Tibial artery (tissue), 4 donors: ENCODE measurements around the gene TLE5.
A peak's percentile ranks its signal among the peaks of the same experiment; 100 is the strongest.

Experiments
- DNase-seq, 2 donors: peaks; one replicate each; pipeline ENCODE4 v3.0.0-alpha.2; 2019
- H3K27ac ChIP-seq, 2 donors: fragments of 200-600 bp; sonication (generic) in 1 of 2; 1 replicate in 1 of 2; 2 replicates in 1 of 2; pipeline ENCODE4 v1.5.1; 2018 to 2019; ENCODE audit warnings: mild to moderate bottlenecking in 1 of 2
- H3K27me3 ChIP-seq, 2 donors: fragments of 200-600 bp; sonication (generic) in 1 of 2; one replicate each; pipeline versions ENCODE4 v1.5.1 to v1.6.0; 2016 to 2019
- H3K36me3 ChIP-seq, 3 donors: fragments of 200-600 bp; sonication (generic) in 2 of 3; one replicate each; pipeline ENCODE4 v1.5.1; 2016 to 2019; ENCODE audit warnings: mild to moderate bottlenecking in 2 of 3
- H3K4me1 ChIP-seq, 4 donors: fragments of 200-600 bp; sonication (generic) in 2 of 4; 1 replicate in 3 of 4; 2 replicates in 1 of 4; pipeline ENCODE4 v1.5.1; 2016 to 2019
- H3K4me3 ChIP-seq, 2 donors: fragments of 200-600 bp; sonication (generic) in 1 of 2; 1 replicate in 1 of 2; 2 replicates in 1 of 2; pipeline ENCODE4 v1.5.1; 2018 to 2019; ENCODE audit warnings: mild to moderate bottlenecking in 2 of 2
- H3K9me3 ChIP-seq, 3 donors: fragments of 200-600 bp; sonication (generic) in 1 of 3; one replicate each; pipeline ENCODE4 v1.5.1; 2016 to 2019
- intact Hi-C: fragments of 100-400 bp; cut with DNase I; formaldehyde crosslinking; loops from one replicate; pipeline ENCODE4 v1.15.0; 2023; ENCODE audit warnings: low total_unique reads
- TF ChIP-seq, protein P1 (sequence below), 2 experiments: fragments of 200-600 bp in 1 of 2; fragments of 450-650 bp in 1 of 2; IDR thresholded peaks; one replicate each; pipeline ENCODE4 v1.5.1; 2017 to 2019; ENCODE audit warnings: antibody characterized with exemption in 2 of 2, mild to moderate bottlenecking in 1 of 2, moderate library complexity in 1 of 2

The TLE5 gene

DNA sequence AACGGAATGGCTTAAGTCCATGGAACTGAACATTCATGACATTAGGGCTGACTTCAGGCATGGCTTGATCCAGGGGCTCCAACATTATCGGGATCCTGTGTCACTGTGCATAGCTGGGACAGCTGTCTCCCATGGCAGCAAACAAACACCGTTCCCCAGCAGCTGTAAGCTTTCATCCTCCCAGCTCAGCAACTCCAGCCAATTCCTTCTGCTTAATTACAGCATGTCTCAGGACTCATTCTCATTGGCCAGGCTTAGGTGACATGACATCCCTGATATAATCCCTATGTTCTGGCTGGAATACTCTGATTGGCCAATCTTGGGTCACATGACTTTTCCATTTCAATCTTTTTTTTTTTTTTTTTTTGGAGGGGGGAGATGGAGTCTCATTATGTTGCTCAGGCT is 10.9 kb upstream of the TLE5 start:
- no peak for DNase-seq
- H3K9me3 ChIP-seq = no peaks in the 10 kb centered on the region
- TF ChIP-seq, protein P1, sequence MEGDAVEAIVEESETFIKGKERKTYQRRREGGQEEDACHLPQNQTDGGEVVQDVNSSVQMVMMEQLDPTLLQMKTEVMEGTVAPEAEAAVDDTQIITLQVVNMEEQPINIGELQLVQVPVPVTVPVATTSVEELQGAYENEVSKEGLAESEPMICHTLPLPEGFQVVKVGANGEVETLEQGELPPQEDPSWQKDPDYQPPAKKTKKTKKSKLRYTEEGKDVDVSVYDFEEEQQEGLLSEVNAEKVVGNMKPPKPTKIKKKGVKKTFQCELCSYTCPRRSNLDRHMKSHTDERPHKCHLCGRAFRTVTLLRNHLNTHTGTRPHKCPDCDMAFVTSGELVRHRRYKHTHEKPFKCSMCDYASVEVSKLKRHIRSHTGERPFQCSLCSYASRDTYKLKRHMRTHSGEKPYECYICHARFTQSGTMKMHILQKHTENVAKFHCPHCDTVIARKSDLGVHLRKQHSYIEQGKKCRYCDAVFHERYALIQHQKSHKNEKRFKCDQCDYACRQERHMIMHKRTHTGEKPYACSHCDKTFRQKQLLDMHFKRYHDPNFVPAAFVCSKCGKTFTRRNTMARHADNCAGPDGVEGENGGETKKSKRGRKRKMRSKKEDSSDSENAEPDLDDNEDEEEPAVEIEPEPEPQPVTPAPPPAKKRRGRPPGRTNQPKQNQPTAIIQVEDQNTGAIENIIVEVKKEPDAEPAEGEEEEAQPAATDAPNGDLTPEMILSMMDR (IDR thresholded peaks at IDR 0.05) = no peak
- H3K36me3 ChIP-seq = no peaks in the 10 kb centered on the region
- H3K4me1 ChIP-seq = peaks cover 0 to 9% (median 7%) of the 10 kb centered on the region in 4 donors
- intact Hi-C loops = loop anchor here (5.0 kb wide), 1 partner anchor 39 kb away; no protein-coding TSS in a partner anchor
- H3K4me3 ChIP-seq = no peak overlapping the region
- no peak overlapping the region for H3K27ac ChIP-seq
- H3K27me3 ChIP-seq = no peaks in the 10 kb centered on the region

GRCh38 chr19:3071768-3072167 is 9.5 kb upstream of the TLE5 start:
- Histone ChIP-seq H3K4me3 (no peak overlapping the region), H3K27me3 (peaks cover 0 to 6% of the 10 kb centered on the region in 2 donors), H3K4me1 (peaks cover 0 to 9% (median 7%) of the 10 kb centered on the region in 4 donors), H3K9me3 (no peaks in the 10 kb centered on the region), H3K27ac (no peak overlapping the region), H3K36me3 (no peaks in the 10 kb centered on the region)
- TF ChIP-seq, protein P1 (IDR thresholded peaks at IDR 0.05) = no peak
- no peak for DNase-seq
- intact Hi-C loops = loop anchor here (5.0 kb wide), 1 partner anchor 41 kb away; no protein-coding TSS in a partner anchor

GRCh38 chr19:3068071-3068470 is 5.8 kb upstream of the TLE5 start:
- intact Hi-C loops = no loop called here
- no peak overlapping the region for H3K27ac ChIP-seq
- H3K9me3 ChIP-seq = no peaks in the 10 kb centered on the region
- TF ChIP-seq, protein P1 (IDR thresholded peaks at IDR 0.05) = no peak
- DNase-seq = peak in 1 of 2 donors; percentile 49
- H3K36me3 ChIP-seq = no peaks in the 10 kb centered on the region
- H3K4me3 ChIP-seq = no peak overlapping the region
- H3K4me1 ChIP-seq = peaks cover 0 to 3% (median 2%) of the 10 kb centered on the region in 4 donors
- peaks cover 0 to 6% of the 10 kb centered on the region in 2 donors for H3K27me3 ChIP-seq

DNA sequence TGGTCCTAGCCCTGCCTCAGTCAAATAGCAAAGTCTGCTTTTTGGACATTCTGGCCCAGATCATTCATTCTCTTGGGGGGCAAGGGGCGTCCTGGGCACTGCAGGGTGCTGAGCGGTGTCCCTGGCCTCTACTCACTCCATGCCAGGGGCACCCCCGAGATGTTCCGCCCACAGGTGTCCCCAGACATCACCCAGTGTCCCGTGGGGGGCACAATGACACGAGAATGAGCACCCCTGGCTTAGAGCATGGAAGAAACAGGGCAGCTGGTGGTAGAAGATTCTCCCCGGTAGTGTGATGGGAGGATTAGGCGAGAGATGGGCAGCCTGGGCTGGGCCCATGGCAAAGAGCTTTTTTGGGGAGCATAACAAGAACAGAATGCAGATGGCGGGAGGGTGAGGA is 5.3 kb upstream of the TLE5 start:
- H3K4me3 ChIP-seq = no peak overlapping the region
- H3K27ac ChIP-seq = no peak overlapping the region
- no peaks in the 10 kb centered on the region for H3K36me3 ChIP-seq
- H3K9me3 ChIP-seq = no peaks in the 10 kb centered on the region
- intact Hi-C loops = no loop called here
- peak in 1 of 2 donors; percentile 59 for DNase-seq
- TF ChIP-seq, protein P1 (IDR thresholded peaks at IDR 0.05) = no peak
- peaks cover 0 to 8% (median 7%) of the 10 kb centered on the region in 4 donors for H3K4me1 ChIP-seq
- H3K27me3 ChIP-seq = peaks cover 0 to 6% of the 10 kb centered on the region in 2 donors

GRCh38 chr19:3066482-3067049 is 4.3 kb upstream of the TLE5 start:
- DNase-seq = no peak
- Histone ChIP-seq H3K27ac (no peak overlapping the region), H3K27me3 (peaks cover 0 to 6% of the 10 kb centered on the region in 2 donors), H3K4me3 (no peak overlapping the region), H3K9me3 (no peaks in the 10 kb centered on the region), H3K36me3 (no peaks in the 10 kb centered on the region), H3K4me1 (peaks cover 0 to 8% (median 7%) of the 10 kb centered on the region in 4 donors)
- TF ChIP-seq, protein P1 (IDR thresholded peaks at IDR 0.05) = no peak
- intact Hi-C loops = no loop called here
